Keratinocyte (primary cell): ENCODE measurements around the gene TPM1. TPM values are rescaled to one million over a fixed set of nuclear protein-coding genes. Genes with fewer than 3 reads are reported as not detected.

Experiments used
- DNase-seq: peaks from one replicate; pipeline ENCODE4 v3.0.0-alpha.2; 2011; ENCODE audit warnings: low read depth, missing footprints, low spot score
- FAIRE-seq: peaks from 2 replicates; lab custom pipeline; 2011; peaks lifted over from hg19 to GRCh38; lab: Jason Lieb, UNC
- H2AFZ ChIP-seq: 2 replicates; pipeline ENCODE4 v1.6.0; 2012; ENCODE audit warnings: low read length, control low read depth, inconsistent platforms; ENCODE audit not compliant: control insufficient read depth
- H3K27ac ChIP-seq: 2 replicates; pipeline ENCODE4 v1.5.1; 2011; ENCODE audit warnings: low read length; ENCODE audit not compliant: control insufficient read depth, insufficient read depth
- H3K27me3 ChIP-seq: 3 replicates; pipeline ENCODE4 v1.6.0; 2011; ENCODE audit warnings: low read length; ENCODE audit not compliant: control insufficient read depth, insufficient read depth; ENCODE audit errors: extremely low read depth
- H3K36me3 ChIP-seq, 2 experiments: 2 replicates in 1 of 2; 3 replicates in 1 of 2; pipeline ENCODE4 v1.5.1; 2011; ENCODE audit warnings: low read length in 2 of 2, mild to moderate bottlenecking in 1 of 2; ENCODE audit not compliant: control insufficient read depth in 2 of 2, insufficient read depth in 2 of 2; ENCODE audit errors: extremely low read depth in 1 of 2
- H3K4me1 ChIP-seq: 3 replicates; pipeline ENCODE4 v1.5.1; 2011; ENCODE audit warnings: low read length; ENCODE audit not compliant: control insufficient read depth, insufficient read depth; ENCODE audit errors: extremely low read depth
- H3K4me2 ChIP-seq: 3 replicates; pipeline ENCODE4 v1.6.0; 2011; ENCODE audit warnings: low read depth, low read length; ENCODE audit not compliant: control insufficient read depth, insufficient read depth; ENCODE audit errors: extremely low read depth
- H3K4me3 ChIP-seq, 3 experiments: fragments of 200-600 bp in 1 of 3; sonication (generic) in 1 of 3; 2 replicates in 2 of 3; 3 replicates in 1 of 3; pipeline ENCODE4 v1.5.1; 2011 to 2016; ENCODE audit warnings: low read length in 3 of 3, mild to moderate bottlenecking in 3 of 3, control low read depth in 2 of 3, inconsistent platforms in 1 of 3, low read depth in 1 of 3, mixed read lengths in 1 of 3, mixed run types in 1 of 3, moderate library complexity in 1 of 3; ENCODE audit not compliant: control insufficient read depth in 2 of 3, insufficient read depth in 2 of 3; ENCODE audit errors: extremely low read depth in 1 of 3
- H3K79me2 ChIP-seq: 2 replicates; pipeline ENCODE4 v1.6.0; 2012; ENCODE audit warnings: low read length; ENCODE audit not compliant: control insufficient read depth, insufficient read depth
- H3K9ac ChIP-seq: 3 replicates; pipeline ENCODE4 v1.6.0; 2011; ENCODE audit warnings: low read length; ENCODE audit not compliant: control insufficient read depth, insufficient read depth; ENCODE audit errors: extremely low read depth
- H3K9me1 ChIP-seq: 3 replicates; pipeline ENCODE4 v1.6.0; 2011; ENCODE audit warnings: low read length; ENCODE audit not compliant: control insufficient read depth, insufficient read depth; ENCODE audit errors: extremely low read depth
- H3K9me3 ChIP-seq: 2 replicates; pipeline ENCODE4 v1.5.1; 2012; ENCODE audit warnings: low read depth, low read length; ENCODE audit not compliant: control insufficient read depth
- H4K20me1 ChIP-seq: 3 replicates; pipeline ENCODE4 v1.6.0; 2011; ENCODE audit warnings: low read length; ENCODE audit not compliant: control insufficient read depth, insufficient read depth; ENCODE audit errors: extremely low read depth
- EZH2 ChIP-seq: IDR thresholded peaks from one replicate; pipeline ENCODE4 v1.6.1; 2012; ENCODE audit warnings: inconsistent platforms, mild to moderate bottlenecking, low read length, moderate library complexity
- dilution Hi-C: fragments of 300-500 bp; cut with MboI; formaldehyde crosslinking; loops from one replicate; pipeline ENCODE4 v1.7.0; 2020; ENCODE audit warnings: low sequenced_read_pairs; ENCODE audit not compliant: extremely low pct_ligation_motif_present
- polyA plus RNA-seq, 5 experiments: library from polyadenylated mRNA; depleted of rRNA in 3 of 5; stranded (reverse) in 3 of 5; stranded (forward) in 1 of 5; unstranded in 1 of 5; fragments of >200 nt; gene quantifications; 1 replicate in 1 of 5; 2 replicates in 3 of 5; 3 replicates in 1 of 5; pipeline versions ENCODE4 v1.2.1 to v1.2.3, GENCODE V29; 2011 to 2012; ENCODE audit warnings: missing spikeins in 2 of 5, low read depth in 1 of 5, low replicate concordance in 1 of 5
- TF ChIP-seq, protein P1 (sequence below), 3 experiments: IDR thresholded peaks in 1 of 3; conservative IDR thresholded peaks in 1 of 3; optimal IDR thresholded peaks in 1 of 3; 2 replicates in 2 of 3; 3 replicates in 1 of 3; pipeline versions ENCODE3 to v1.5.1; 2011; ENCODE audit warnings: low read length in 3 of 3, mild to moderate bottlenecking in 3 of 3, moderate library complexity in 2 of 3, control low read depth in 1 of 3, inconsistent platforms in 1 of 3; ENCODE audit not compliant: insufficient read depth in 2 of 3; ENCODE audit errors: extremely low read depth in 1 of 3

TPM1 gene
- polyA plus RNA-seq, 1 donor (not counting 4 experiments of a cell fraction or from before 2014, with no cell fraction given) = 370 TPM

DNA sequence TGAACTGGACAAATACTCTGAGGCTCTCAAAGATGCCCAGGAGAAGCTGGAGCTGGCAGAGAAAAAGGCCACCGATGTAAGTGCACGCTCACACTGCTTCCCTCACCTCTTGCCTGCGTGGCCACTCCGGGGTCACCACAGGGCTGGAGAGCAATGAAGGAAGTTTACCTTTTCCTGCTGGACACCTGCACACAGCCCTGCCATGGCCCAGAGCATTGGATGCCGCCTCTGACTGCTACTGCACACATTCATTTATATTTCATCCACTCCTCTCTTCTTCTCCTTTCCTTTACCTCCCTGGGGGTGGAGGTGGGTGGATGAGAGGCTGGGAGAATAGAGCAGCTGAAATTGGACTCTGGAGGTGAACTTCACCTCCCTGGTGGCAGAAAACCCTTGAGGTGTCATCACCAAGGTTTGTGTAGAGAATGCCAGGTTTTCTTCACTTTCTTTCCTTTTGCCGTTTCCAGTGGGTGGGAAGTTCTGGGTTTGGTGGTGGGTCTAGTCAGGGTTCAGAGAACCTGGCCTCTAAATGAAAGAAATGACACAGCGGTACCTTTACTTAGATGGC, 1.6 kb downstream of the TPM1 start:
- no peak overlapping the region for H2AFZ ChIP-seq
- no peaks in the 10 kb centered on the region for H3K27me3 ChIP-seq
- H3K9ac ChIP-seq = peak overlapping the region; percentile 63
- dilution Hi-C loops = loop anchor here (25.0 kb wide), 1 partner anchor 282 kb away; no protein-coding TSS in a partner anchor
- DNase-seq = no peak
- H3K4me2 ChIP-seq = peak overlapping the region; percentile 84
- peaks cover 32% of the 10 kb centered on the region for H3K79me2 ChIP-seq
- peaks cover 0 to 5% of the 10 kb centered on the region in 2 experiments for H3K36me3 ChIP-seq
- H3K4me3 ChIP-seq = peak overlapping the region; percentile 74 to 87 (median 84)
- no peaks in the 10 kb centered on the region for H4K20me1 ChIP-seq
- H3K4me1 ChIP-seq = peaks cover 67% of the 10 kb centered on the region
- TF ChIP-seq, protein P1, sequence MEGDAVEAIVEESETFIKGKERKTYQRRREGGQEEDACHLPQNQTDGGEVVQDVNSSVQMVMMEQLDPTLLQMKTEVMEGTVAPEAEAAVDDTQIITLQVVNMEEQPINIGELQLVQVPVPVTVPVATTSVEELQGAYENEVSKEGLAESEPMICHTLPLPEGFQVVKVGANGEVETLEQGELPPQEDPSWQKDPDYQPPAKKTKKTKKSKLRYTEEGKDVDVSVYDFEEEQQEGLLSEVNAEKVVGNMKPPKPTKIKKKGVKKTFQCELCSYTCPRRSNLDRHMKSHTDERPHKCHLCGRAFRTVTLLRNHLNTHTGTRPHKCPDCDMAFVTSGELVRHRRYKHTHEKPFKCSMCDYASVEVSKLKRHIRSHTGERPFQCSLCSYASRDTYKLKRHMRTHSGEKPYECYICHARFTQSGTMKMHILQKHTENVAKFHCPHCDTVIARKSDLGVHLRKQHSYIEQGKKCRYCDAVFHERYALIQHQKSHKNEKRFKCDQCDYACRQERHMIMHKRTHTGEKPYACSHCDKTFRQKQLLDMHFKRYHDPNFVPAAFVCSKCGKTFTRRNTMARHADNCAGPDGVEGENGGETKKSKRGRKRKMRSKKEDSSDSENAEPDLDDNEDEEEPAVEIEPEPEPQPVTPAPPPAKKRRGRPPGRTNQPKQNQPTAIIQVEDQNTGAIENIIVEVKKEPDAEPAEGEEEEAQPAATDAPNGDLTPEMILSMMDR (optimal IDR thresholded peaks at IDR 0.05 in 1 of 3, IDR thresholded peaks at IDR 0.05 in 1 of 3, conservative IDR thresholded peaks at IDR 0.05 in 1 of 3; ENCODE audit: extremely low read depth in 1 of 3, insufficient read depth in 2 of 3, low read length in 3 of 3) = no peak
- TF ChIP-seq EZH2 = no peak
- H3K9me1 ChIP-seq = no peaks in the 10 kb centered on the region
- H3K27ac ChIP-seq = no peak overlapping the region
- H3K9me3 ChIP-seq = peaks cover 3% of the 10 kb centered on the region
- no peak for FAIRE-seq

DNA sequence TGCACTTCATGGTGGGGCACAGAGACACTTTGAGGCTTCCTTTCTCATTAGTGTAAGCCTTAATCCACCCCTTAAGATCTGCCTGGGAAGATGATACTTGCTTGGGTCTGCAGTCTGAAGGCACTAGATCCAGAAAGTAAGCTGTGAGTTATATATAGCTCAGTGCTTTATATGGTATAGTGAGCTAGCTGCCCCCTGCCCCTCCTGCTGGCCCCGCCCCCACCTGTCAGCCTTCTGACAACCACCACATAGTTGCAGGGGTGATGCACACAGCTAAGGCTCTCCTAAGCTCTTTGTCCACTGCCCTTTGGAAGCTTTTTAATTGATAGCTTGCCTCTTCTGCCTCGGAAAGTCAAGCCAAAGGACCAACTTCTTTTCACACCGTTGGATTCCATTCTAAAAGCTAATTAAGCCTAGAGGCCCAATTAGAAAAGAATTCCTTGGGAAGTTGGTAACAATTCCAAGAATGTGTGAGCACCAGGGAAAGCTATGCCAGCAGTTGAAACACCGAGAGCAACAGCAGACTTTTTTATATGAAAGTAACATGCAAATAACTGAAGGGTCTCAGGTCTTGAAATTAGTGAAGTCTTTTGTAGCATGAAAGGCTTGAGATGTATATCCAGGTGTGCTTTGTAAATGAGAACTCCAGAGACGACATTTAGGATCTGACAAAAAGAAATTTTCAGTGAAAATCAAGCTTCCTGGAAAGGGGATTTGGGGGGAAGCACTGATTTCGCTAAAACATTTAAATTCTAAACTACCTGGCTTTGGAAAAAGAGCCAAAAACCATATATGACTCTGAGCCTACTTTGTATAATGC, 2.3 kb downstream of the TPM1 start:
- DNase-seq (no peak), FAIRE-seq (peak; percentile 29)
- no peak for TF ChIP-seq EZH2
- TF ChIP-seq, protein P1 (optimal IDR thresholded peaks at IDR 0.05 in 1 of 3, IDR thresholded peaks at IDR 0.05 in 1 of 3, conservative IDR thresholded peaks at IDR 0.05 in 1 of 3; ENCODE audit: extremely low read depth in 1 of 3, insufficient read depth in 2 of 3, low read length in 3 of 3) = no peak
- Histone ChIP-seq H3K4me3 (peak overlapping the region; percentile 74 to 87 (median 84)), H3K4me1 (peaks cover 69% of the 10 kb centered on the region), H3K27me3 (no peaks in the 10 kb centered on the region), H3K79me2 (peaks cover 39% of the 10 kb centered on the region), H3K9me3 (no peaks in the 10 kb centered on the region), H3K9me1 (no peaks in the 10 kb centered on the region), H3K9ac (peak overlapping the region; percentile 63), H3K27ac (no peak overlapping the region), H2AFZ (no peak overlapping the region), H4K20me1 (no peaks in the 10 kb centered on the region), H3K4me2 (peak overlapping the region; percentile 84), H3K36me3 (peaks cover 0 to 5% of the 10 kb centered on the region in 2 experiments)
- dilution Hi-C loops = loop anchor here (25.0 kb wide), 1 partner anchor 283 kb away; no protein-coding TSS in a partner anchor
